Prostate gland (tissue), 2 donors: ENCODE measurements around the gene DLK1.

Experiments used
- POLR2A ChIP-seq: fragments of 450-650 bp; IDR thresholded peaks from one replicate; pipeline ENCODE4 v1.6.1; 2016; ENCODE audit warnings: antibody characterized with exemption, mild to moderate bottlenecking
- POLR2AphosphoS5 ChIP-seq: sonication (generic); formaldehyde crosslinking; IDR thresholded peaks from one replicate; pipeline ENCODE4 v1.6.1; 2017; ENCODE audit warnings: antibody characterized with exemption
- TF ChIP-seq, protein P1 (sequence below), 4 experiments: fragments of 200-600 bp in 2 of 4; fragments of 450-650 bp in 2 of 4; sonication (generic) in 2 of 4; IDR thresholded peaks; 1 replicate in 3 of 4; 2 replicates in 1 of 4; pipeline ENCODE4 v1.5.1; 2016 to 2019; ENCODE audit warnings: antibody characterized with exemption in 4 of 4, mild to moderate bottlenecking in 2 of 4, moderate library complexity in 2 of 4

DNA sequence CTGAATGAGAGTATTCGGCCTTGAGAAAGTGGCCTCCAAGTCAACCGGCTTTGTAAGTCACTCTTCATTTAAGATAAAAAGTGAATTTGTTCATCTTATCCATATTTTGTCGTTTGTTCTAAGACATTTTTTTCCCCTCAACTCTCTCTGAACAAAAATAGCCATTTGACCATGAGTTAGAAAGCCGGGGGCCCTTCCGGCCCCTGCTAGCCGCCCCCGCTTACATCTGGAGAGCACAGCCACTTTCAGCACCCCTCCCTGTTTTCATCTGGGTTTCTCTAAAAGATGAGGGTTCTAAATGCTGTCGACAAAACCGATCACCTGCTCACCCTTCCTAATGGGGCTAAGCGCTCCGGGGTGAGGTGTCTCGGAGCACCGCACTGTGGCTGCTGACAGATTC, 30.7 kb upstream of the DLK1 start:
- TF ChIP-seq POLR2A, result no peak
- TF ChIP-seq, protein P1, sequence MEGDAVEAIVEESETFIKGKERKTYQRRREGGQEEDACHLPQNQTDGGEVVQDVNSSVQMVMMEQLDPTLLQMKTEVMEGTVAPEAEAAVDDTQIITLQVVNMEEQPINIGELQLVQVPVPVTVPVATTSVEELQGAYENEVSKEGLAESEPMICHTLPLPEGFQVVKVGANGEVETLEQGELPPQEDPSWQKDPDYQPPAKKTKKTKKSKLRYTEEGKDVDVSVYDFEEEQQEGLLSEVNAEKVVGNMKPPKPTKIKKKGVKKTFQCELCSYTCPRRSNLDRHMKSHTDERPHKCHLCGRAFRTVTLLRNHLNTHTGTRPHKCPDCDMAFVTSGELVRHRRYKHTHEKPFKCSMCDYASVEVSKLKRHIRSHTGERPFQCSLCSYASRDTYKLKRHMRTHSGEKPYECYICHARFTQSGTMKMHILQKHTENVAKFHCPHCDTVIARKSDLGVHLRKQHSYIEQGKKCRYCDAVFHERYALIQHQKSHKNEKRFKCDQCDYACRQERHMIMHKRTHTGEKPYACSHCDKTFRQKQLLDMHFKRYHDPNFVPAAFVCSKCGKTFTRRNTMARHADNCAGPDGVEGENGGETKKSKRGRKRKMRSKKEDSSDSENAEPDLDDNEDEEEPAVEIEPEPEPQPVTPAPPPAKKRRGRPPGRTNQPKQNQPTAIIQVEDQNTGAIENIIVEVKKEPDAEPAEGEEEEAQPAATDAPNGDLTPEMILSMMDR (IDR thresholded peaks at IDR 0.05), result no peak
- no peak for TF ChIP-seq POLR2AphosphoS5
